ENCODE data around the gene NELFB. TPM values are rescaled to one million over a fixed set of nuclear protein-coding genes. Genes with fewer than 3 reads are reported as not detected.
A peak's percentile ranks its signal among the peaks of the same experiment; 100 is the strongest.

NELFB gene
- polyA plus RNA-seq, 1 experiment, result 51.9 TPM

GRCh38 chr9:137243626-137244485 is 11.3 kb upstream of the NELFB start:
- H3K27me3 ChIP-seq (ENCODE audit: control insufficient read depth, insufficient read depth, low read length), result no peaks in the 10 kb centered on the region
- 0 out of 2 replicates have a peak, but pooled peaks have one; percentile 7 for TF ChIP-seq CTCF (IDR thresholded peaks at IDR 0.05; ENCODE audit: insufficient read depth, low read depth, low read length)
- ChIA-PET CTCF (interaction anchor here (1.3 to 2.5 kb wide), 5 partner anchors 7 to 180 kb away, joined by 3 to 10 read pairs (median 5); partner anchors contain the start of genes RNF224 and STPG3), POLR2A (interaction anchor here (0.9 kb wide), 1 partner anchor 11 kb away, joined by 3 read pairs; the partner anchor contains the start of gene NELFB)
- H3K36me3 ChIP-seq (ENCODE audit: control insufficient read depth, insufficient read depth, low read length), result peaks cover 11% of the 10 kb centered on the region
- DNase-seq (ENCODE audit: low read depth), result no peak
- H3K4me3 ChIP-seq (ENCODE audit: low read depth, low read length), result no peak overlapping the region

GRCh38 chr9:137244486-137245449 is 10.4 kb upstream of the NELFB start:
- no peak for TF ChIP-seq CTCF (IDR thresholded peaks at IDR 0.05; ENCODE audit: insufficient read depth, low read depth, low read length)
- H3K27me3 ChIP-seq (ENCODE audit: control insufficient read depth, insufficient read depth, low read length), result no peaks in the 10 kb centered on the region; the same call in 1 of the 2 replicates
- H3K36me3 ChIP-seq (ENCODE audit: control insufficient read depth, insufficient read depth, low read length), result peaks cover 11% of the 10 kb centered on the region
- no peak overlapping the region for H3K4me3 ChIP-seq (ENCODE audit: low read depth, low read length)
- no peak for DNase-seq (ENCODE audit: low read depth)
- ChIA-PET POLR2A (interaction anchor here (0.9 kb wide), 1 partner anchor 10 kb away, joined by 3 read pairs; the partner anchor contains the start of gene NELFB), CTCF (interaction anchor here (0.6 to 2.5 kb wide), 4 partner anchors 8 to 181 kb away, joined by 3 to 10 read pairs (median 4); no protein-coding TSS in a partner anchor)

- CTCF ChIA-PET, result interaction anchor here (0.6 to 2.5 kb wide), 2 partner anchors 9 to 125 kb away, joined by 3 to 10 read pairs; no protein-coding TSS in a partner anchor
- POLR2A ChIA-PET, result no interaction called here
- Histone ChIP-seq H3K4me3 (ENCODE audit: low read depth, low read length) (no peak overlapping the region), H3K36me3 (ENCODE audit: control insufficient read depth, insufficient read depth, low read length) (peaks cover 11% of the 10 kb centered on the region), H3K27me3 (ENCODE audit: control insufficient read depth, insufficient read depth, low read length) (no peaks in the 10 kb centered on the region; the same call in 1 of the 2 replicates)
- no peak for TF ChIP-seq CTCF (IDR thresholded peaks at IDR 0.05; ENCODE audit: insufficient read depth, low read depth, low read length)
- no peak for DNase-seq (ENCODE audit: low read depth)
These were observed 9.4 kb upstream of the NELFB start for GRCh38 chr9:137245450-137246421.

GRCh38 chr9:137247135-137247915 is 7.8 kb upstream of the NELFB start:
- ChIA-PET CTCF (interaction anchor here (0.7 to 3.5 kb wide), 3 partner anchors 11 to 212 kb away, joined by 3 to 14 read pairs (median 4); no protein-coding TSS in a partner anchor), POLR2A (no interaction called here)
- no peak overlapping the region for H3K4me3 ChIP-seq (ENCODE audit: low read depth, low read length)

More at GRCh38 chr9:137247135-137247915, 7.8 kb upstream of the NELFB start:
- no peak for TF ChIP-seq CTCF (IDR thresholded peaks at IDR 0.05; ENCODE audit: insufficient read depth, low read depth, low read length)
- DNase-seq (ENCODE audit: low read depth), result no peak
- peaks cover 11% of the 10 kb centered on the region for H3K36me3 ChIP-seq (ENCODE audit: control insufficient read depth, insufficient read depth, low read length)
- no peaks in the 10 kb centered on the region; the same call in 1 of the 2 replicates for H3K27me3 ChIP-seq (ENCODE audit: control insufficient read depth, insufficient read depth, low read length)
